Middle frontal gyrus (tissue), 1 donor: ENCODE data around the gene PPFIA1.
"Not testable (repeated sequence)": the region's sequence is repeated elsewhere in the genome, so short reads cannot be mapped to it uniquely, and the experiment has no call there.

ENCODE experiments used
- DNase-seq: peaks from one replicate; pipeline ENCODE4 v3.0.0-alpha.2; 2015; ENCODE audit warnings: low spot score; ENCODE audit errors: extremely low spot score

The PPFIA1 gene

GRCh38 chr11:70324376-70325115 lies 54.1 kb downstream of the PPFIA1 start:
- no peak for DNase-seq

- DNase-seq = no peak
Observed at GRCh38 chr11:70325824-70326223, 55.3 kb downstream of the PPFIA1 start.

- DNase-seq = no peak
Observed at GRCh38 chr11:70326365-70326811, 55.9 kb downstream of the PPFIA1 start.

- no peak for DNase-seq
Observed at GRCh38 chr11:70326833-70327232, 56.3 kb downstream of the PPFIA1 start.

GRCh38 chr11:70327717-70328116 lies 57.2 kb downstream of the PPFIA1 start:
- no peak for DNase-seq

GRCh38 chr11:70328556-70328955 lies 58.1 kb downstream of the PPFIA1 start:
- DNase-seq = no peak

GRCh38 chr11:70331320-70331843 lies 60.9 kb downstream of the PPFIA1 start:
- not testable (repeated sequence) for DNase-seq

- DNase-seq = peak; percentile 71
Observed at GRCh38 chr11:70331901-70332300, 61.4 kb downstream of the PPFIA1 start.

GRCh38 chr11:70332567-70332966 lies 62.1 kb downstream of the PPFIA1 start:
- no peak for DNase-seq

GRCh38 chr11:70333261-70333660 lies 62.8 kb downstream of the PPFIA1 start:
- no peak for DNase-seq

GRCh38 chr11:70334351-70334995 lies 64.0 kb downstream of the PPFIA1 start:
- DNase-seq = no peak

GRCh38 chr11:70335511-70335910 lies 65.0 kb downstream of the PPFIA1 start:
- DNase-seq = no peak

GRCh38 chr11:70338594-70338993 lies 68.1 kb downstream of the PPFIA1 start:
- DNase-seq = no peak

- DNase-seq = no peak
Observed at GRCh38 chr11:70339066-70339465, 68.6 kb downstream of the PPFIA1 start.

- no peak for DNase-seq
Observed at GRCh38 chr11:70341881-70342429, 71.5 kb downstream of the PPFIA1 start.

GRCh38 chr11:70343636-70344035 lies 73.1 kb downstream of the PPFIA1 start:
- no peak for DNase-seq

GRCh38 chr11:70348191-70348590 lies 77.7 kb downstream of the PPFIA1 start:
- no peak for DNase-seq

- DNase-seq = no peak
Observed at GRCh38 chr11:70348608-70349007, 78.1 kb downstream of the PPFIA1 start.

- no peak for DNase-seq
Observed at GRCh38 chr11:70351646-70352045, 81.2 kb downstream of the PPFIA1 start.

- no peak for DNase-seq
Observed at GRCh38 chr11:70352100-70352499, 81.6 kb downstream of the PPFIA1 start.

GRCh38 chr11:70352601-70353000 lies 82.1 kb downstream of the PPFIA1 start:
- no peak for DNase-seq

GRCh38 chr11:70353329-70353728 lies 82.8 kb downstream of the PPFIA1 start:
- DNase-seq = no peak
